LNCaP clone FGC (cell line): ENCODE results near the gene ALS2.
A peak's percentile ranks its signal among the peaks of the same experiment; 100 is the strongest.
"Not testable (repeated sequence)": the region's sequence is repeated elsewhere in the genome, so short reads cannot be mapped to it uniquely, and the experiment has no call there.

ENCODE experiments used
- DNase-seq: peaks from one replicate; pipeline ENCODE4 v3.0.0-alpha.2; 2011; ENCODE audit warnings: low read depth
- H3K4me3 ChIP-seq: 2 replicates; pipeline ENCODE4 v1.5.1; 2011; ENCODE audit warnings: mild to moderate bottlenecking, low read depth, low read length, control low read depth
- TF ChIP-seq, protein P1 (sequence below): IDR thresholded peaks from 2 replicates; pipeline ENCODE4 v1.5.1; 2012; ENCODE audit warnings: mild to moderate bottlenecking; ENCODE audit not compliant: control insufficient read depth, insufficient read depth; ENCODE audit errors: extremely low read depth

Gene ALS2

DNA sequence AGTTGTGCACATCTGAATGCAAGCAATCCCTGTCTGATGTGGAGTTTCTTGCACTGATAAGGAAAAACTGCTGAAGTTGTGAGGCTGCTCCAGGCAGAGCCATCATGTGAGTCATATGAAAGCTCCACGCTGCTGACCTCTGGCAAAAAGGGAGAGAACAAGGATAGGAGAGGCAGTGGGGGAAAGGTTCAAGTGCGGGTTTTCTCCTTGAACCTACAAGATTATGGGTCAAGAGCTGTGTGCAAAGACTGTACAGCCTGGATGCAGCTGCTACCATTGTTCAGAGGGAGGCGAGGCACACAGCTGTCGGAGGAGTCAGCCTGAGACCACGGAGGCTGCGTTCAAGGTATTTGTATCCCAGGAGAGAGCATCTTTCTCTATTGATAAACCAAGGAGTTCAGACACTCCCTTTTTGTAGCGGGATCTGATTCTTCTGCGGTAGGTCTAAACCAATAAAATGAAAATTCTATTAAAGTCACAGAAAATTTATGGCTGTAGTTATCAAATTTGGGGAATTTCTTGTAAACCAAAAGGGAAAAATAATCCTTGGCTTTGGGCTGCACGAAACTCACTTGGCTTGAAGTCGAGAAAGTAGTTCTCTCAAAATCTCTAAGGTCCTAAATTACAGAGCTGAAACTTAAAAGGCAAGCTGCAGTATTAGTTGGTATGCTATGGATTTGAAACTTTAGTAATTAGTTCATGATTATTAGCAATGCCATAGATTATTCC, 25.9 kb upstream of the ALS2 start, which contains the start of gene CDK15:
Gene CDK15 (plus strand): TSS at position 96 of the 729 bp plus-strand sequence. CDS start 128 bp downstream, at position 224.
- no peak within 1 kb of the TSS for H3K4me3 ChIP-seq
- no peak for DNase-seq
- TF ChIP-seq, protein P1, sequence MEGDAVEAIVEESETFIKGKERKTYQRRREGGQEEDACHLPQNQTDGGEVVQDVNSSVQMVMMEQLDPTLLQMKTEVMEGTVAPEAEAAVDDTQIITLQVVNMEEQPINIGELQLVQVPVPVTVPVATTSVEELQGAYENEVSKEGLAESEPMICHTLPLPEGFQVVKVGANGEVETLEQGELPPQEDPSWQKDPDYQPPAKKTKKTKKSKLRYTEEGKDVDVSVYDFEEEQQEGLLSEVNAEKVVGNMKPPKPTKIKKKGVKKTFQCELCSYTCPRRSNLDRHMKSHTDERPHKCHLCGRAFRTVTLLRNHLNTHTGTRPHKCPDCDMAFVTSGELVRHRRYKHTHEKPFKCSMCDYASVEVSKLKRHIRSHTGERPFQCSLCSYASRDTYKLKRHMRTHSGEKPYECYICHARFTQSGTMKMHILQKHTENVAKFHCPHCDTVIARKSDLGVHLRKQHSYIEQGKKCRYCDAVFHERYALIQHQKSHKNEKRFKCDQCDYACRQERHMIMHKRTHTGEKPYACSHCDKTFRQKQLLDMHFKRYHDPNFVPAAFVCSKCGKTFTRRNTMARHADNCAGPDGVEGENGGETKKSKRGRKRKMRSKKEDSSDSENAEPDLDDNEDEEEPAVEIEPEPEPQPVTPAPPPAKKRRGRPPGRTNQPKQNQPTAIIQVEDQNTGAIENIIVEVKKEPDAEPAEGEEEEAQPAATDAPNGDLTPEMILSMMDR: no peak

DNA sequence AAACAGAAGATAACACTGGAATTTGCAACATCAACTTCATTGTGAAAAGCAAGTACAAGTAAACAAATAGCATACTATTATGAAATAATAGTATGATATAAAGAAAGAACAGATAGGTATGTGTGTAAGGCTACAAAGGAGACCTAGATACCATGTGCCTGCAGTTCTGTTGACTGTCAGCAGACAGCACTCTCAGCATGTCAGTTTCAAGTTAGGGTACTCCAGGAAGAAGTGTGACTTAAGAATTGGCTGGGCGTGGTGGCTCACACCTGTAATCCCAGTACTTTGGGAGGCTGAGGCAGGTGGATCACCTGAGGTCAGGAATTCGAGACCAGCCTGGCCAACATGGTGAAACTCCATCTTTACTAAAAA, 18.2 kb upstream of the ALS2 start:
- H3K4me3 ChIP-seq, DNase-seq: not testable (repeated sequence)
- TF ChIP-seq, protein P1: peak; percentile 13; the same call in 1 of the 2 replicates

DNA sequence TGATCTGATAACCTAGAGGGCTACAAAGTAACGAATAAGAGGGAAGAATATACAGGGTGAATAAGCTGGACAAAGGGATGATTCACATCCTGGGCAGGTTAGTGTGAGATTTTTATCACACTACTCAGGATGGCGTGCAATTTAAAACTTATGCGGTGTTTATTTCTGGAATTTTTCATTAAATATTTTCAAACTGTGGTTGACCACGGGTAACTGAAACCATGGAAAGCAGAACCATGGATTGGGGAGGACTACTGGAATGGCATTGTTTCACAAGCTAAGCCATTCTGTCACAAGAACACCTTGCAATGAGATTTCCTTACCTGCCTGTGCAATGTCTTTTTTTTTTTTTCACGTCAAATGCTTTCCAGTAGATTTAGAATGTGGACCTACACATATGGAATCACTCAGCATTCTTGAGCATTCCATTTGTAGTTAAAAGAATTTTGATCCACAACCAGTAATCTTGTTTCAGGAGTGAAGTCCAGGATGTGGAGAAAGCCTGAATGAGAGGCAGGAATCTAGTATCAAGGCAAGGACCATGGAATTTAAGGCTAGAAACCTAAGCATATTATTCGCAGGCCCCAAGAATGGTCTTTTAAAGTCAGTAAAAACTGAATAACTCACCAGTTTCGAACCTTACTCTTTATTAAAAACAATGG, 17.6 kb upstream of the ALS2 start:
- DNase-seq: no peak
- H3K4me3 ChIP-seq: no peak overlapping the region
- TF ChIP-seq, protein P1: no peak

DNA sequence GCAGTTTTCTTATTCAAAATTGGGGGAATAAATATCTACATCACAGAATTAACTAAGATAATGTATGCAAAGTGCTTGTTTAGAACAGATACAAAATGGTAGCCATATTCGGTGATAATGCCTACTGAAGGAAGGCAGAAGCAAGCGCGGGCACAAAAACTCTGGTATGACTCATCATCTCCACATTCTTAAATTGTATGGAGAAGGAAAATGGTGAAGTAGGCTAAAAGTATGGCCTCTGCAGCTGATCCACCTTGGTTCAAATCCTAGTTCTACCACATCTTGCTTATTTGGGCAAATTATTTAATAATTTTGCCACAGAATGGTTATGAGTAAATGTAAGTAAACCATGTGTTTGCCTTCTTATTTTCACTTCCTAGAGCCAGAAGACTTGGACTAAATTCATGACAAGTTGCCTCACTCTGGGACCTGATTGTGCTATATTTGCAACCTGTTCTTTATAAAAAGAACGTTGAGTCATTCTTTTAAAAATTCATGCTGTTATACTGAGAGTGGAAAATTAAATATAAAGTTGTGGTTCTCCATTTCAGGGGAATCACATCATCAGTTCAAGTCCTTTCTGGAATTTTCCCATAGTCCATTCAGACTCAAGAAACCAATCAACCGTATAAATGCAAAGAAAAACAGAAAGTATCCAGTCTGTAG, 16.6 kb upstream of the ALS2 start:
- no peak overlapping the region for H3K4me3 ChIP-seq
- TF ChIP-seq, protein P1: no peak
- DNase-seq: no peak

DNA sequence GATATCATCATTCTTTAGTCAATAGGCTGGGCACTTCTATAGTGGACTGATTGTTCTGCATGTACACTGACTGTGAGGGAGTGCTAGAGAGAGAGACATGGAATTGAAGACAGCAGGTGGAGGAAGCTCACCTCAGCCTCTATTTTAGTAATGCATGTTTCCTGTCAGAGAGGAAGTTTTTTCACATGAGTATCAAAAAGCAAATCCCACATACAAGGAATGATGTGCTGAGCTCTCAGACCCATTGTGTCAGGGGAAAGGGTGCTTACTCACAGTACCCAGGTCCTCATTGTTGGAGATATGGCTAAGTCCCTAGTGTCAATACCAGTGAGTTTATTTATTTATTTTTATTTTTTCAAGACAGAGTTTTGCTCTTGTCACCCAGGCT, 15.7 kb upstream of the ALS2 start:
- no peak for DNase-seq
- no peak overlapping the region for H3K4me3 ChIP-seq
- TF ChIP-seq, protein P1: no peak

DNA sequence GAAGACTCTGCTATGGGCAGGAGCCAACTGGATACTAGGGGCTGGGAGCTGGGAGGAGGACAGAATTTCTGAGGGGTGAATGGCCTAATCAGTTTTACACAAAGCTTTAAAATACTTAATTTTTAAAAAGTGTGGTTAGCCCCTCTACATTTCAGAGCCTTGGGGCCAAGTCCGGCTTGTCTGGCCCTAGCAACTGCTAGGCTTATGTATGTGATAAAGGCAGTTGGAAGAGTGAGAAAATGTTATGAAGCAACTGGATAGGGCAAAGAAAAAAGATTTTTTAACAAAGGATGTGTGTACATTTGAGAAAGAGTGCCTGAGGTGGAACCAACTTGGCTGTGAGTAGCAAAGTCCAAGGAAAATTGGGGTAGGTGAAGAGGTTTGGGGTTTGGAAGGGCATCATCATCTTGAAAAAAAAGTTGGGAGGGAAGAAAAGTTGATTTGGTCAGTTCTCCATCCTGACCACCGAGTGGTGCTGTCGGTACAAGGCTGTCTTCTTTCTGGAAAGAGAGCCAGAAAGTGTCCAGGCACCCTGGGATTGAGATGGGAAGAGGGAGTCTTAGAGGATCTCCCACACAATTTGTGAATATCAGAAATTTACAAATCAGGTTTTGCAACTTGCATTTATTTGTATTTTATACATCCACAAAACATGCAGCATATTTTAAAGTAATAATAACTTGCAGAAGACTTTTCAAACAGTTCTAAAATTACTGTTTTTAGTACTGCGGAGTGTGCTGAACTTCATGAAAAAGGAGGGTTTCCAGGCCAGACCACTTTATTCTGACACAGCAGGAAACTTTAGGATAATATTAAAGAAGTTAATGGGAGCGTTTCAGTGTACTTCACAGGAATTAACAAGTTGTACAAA, 15.1 kb upstream of the ALS2 start:
- H3K4me3 ChIP-seq: no peak overlapping the region
- TF ChIP-seq, protein P1: peak; percentile 62
- no peak for DNase-seq
